ENCODE data around the gene MRNIP.

Gene MRNIP

GRCh38 chr5:179788193-179788854, 70.3 kb downstream of the MRNIP start:
- DNase-seq = no peak
